WTC11 (cell line): ENCODE data around the gene CACNG4.

Experiments used
- ATF3 ChIP-seq: sonication (generic); formaldehyde crosslinking; conservative IDR thresholded peaks from 2 replicates; pipeline ENCODE4 v1.8.1; 2022; ENCODE audit warnings: mild to moderate bottlenecking, missing genetic modification reagents
- CTCF ChIP-seq: fragments of 200-600 bp; IDR thresholded peaks from 2 replicates; pipeline ENCODE4 v1.8.0; 2022; ENCODE audit warnings: antibody characterized with exemption
- FOXK1 ChIP-seq: sonication (generic); formaldehyde crosslinking; IDR thresholded peaks from 2 replicates; pipeline ENCODE4 v1.8.0; 2022; ENCODE audit warnings: mild to moderate bottlenecking, moderate library complexity, missing genetic modification reagents
- MAX ChIP-seq: sonication (generic); formaldehyde crosslinking; IDR thresholded peaks from 2 replicates; pipeline ENCODE4 v1.8.0; 2022; ENCODE audit warnings: mild to moderate bottlenecking, missing genetic modification reagents
- NR3C1 ChIP-seq: sonication (generic); formaldehyde crosslinking; conservative IDR thresholded peaks from 2 replicates; pipeline ENCODE4 v1.8.1; 2023; ENCODE audit warnings: low read depth, mild to moderate bottlenecking, missing genetic modification reagents
- RELA ChIP-seq: sonication (generic); formaldehyde crosslinking; IDR thresholded peaks from 2 replicates; pipeline ENCODE4 v1.8.1; 2022; ENCODE audit warnings: missing genetic modification reagents, mild to moderate bottlenecking, borderline replicate concordance
- ZMAT4 ChIP-seq: fragments of 250-450 bp; sonication (Bioruptor Pico); IDR thresholded peaks from 2 replicates; pipeline ENCODE4 v1.9.0; 2021; ENCODE audit warnings: mild to moderate bottlenecking
- ZNF121 ChIP-seq: sonication (generic); formaldehyde crosslinking; IDR thresholded peaks from 2 replicates; pipeline ENCODE4 v1.8.0; 2023; ENCODE audit warnings: missing genetic modification reagents
- TF ChIP-seq, protein P1 (sequence below): sonication (generic); formaldehyde crosslinking; IDR thresholded peaks from 2 replicates; pipeline ENCODE4 v1.8.0; 2022; ENCODE audit warnings: mild to moderate bottlenecking, missing genetic modification reagents
- TF ChIP-seq, protein P2 (sequence below): sonication (generic); formaldehyde crosslinking; IDR thresholded peaks from 2 replicates; pipeline ENCODE4 v1.8.1; 2022; ENCODE audit warnings: low read depth, mild to moderate bottlenecking, moderate library complexity, missing genetic modification reagents, borderline replicate concordance
- TF ChIP-seq, protein P3 (sequence below): fragments of 250-450 bp; sonication (Bioruptor Pico); IDR thresholded peaks from 2 replicates; pipeline ENCODE4 v2.1.2; 2022; ENCODE audit warnings: mild to moderate bottlenecking, moderate library complexity

GRCh38 chr17:67003231-67003630 is 38.7 kb downstream of the CACNG4 start:
- no peak for TF ChIP-seq NR3C1 (CRISPR knock-in tag)
- no peak for TF ChIP-seq ZMAT4 (CRISPR knock-in tag)
- TF ChIP-seq, protein P1, sequence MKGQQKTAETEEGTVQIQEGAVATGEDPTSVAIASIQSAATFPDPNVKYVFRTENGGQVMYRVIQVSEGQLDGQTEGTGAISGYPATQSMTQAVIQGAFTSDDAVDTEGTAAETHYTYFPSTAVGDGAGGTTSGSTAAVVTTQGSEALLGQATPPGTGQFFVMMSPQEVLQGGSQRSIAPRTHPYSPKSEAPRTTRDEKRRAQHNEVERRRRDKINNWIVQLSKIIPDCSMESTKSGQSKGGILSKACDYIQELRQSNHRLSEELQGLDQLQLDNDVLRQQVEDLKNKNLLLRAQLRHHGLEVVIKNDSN = no peak
- TF ChIP-seq FOXK1 (CRISPR knock-in tag) = no peak
- no peak for TF ChIP-seq CTCF
- no peak for TF ChIP-seq RELA
- TF ChIP-seq, protein P2, sequence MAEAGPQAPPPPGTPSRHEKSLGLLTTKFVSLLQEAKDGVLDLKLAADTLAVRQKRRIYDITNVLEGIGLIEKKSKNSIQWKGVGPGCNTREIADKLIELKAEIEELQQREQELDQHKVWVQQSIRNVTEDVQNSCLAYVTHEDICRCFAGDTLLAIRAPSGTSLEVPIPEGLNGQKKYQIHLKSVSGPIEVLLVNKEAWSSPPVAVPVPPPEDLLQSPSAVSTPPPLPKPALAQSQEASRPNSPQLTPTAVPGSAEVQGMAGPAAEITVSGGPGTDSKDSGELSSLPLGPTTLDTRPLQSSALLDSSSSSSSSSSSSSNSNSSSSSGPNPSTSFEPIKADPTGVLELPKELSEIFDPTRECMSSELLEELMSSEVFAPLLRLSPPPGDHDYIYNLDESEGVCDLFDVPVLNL = no peak
- no peak for TF ChIP-seq ATF3 (CRISPR knock-in tag)
- TF ChIP-seq ZNF121 (CRISPR knock-in tag) = no peak
- TF ChIP-seq, protein P3, sequence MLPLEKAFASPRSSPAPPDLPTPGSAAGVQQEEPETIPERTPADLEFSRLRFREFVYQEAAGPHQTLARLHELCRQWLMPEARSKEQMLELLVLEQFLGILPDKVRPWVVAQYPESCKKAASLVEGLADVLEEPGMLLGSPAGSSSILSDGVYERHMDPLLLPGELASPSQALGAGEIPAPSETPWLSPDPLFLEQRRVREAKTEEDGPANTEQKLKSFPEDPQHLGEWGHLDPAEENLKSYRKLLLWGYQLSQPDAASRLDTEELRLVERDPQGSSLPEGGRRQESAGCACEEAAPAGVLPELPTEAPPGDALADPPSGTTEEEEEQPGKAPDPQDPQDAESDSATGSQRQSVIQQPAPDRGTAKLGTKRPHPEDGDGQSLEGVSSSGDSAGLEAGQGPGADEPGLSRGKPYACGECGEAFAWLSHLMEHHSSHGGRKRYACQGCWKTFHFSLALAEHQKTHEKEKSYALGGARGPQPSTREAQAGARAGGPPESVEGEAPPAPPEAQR (CRISPR knock-in tag) = no peak
- no peak for TF ChIP-seq MAX (CRISPR knock-in tag)
